ENCODE results near the gene TUBGCP6. TPM values are rescaled to one million over a fixed set of nuclear protein-coding genes. Genes with fewer than 3 reads are reported as not detected.

TUBGCP6 gene
- total RNA-seq: 10 to 100 TPM; 18.7 to 27.4 (median 19.2) TPM

- Histone ChIP-seq H3K27ac (peak within 1 kb of the TSS; percentile 88 to 98 (median 90)), H3K27me3 (no peaks in the 10 kb centered on the region), H3K36me3 (peaks cover 0 to 12% of the 10 kb centered on the region in 2 donors), H3K4me3 (peak within 1 kb of the TSS; percentile 74 to 98 (median 81)), H3K9me3 (no peaks in the 10 kb centered on the region), H3K4me1 (peaks cover 43 to 46% of the 10 kb centered on the region in 2 donors)
- intact Hi-C loops (cut with DNase I; ENCODE audit: low total_unique reads) (loop anchor here (1.0 to 2.0 kb wide), 2 partner anchors 14 to 26 kb away; partner anchors contain the start of gene MAPK11), in situ Hi-C loops (cut with MboI; ENCODE audit: low sequenced_read_pairs in 4 of 4) (no loop called here)
- peak; percentile 84 to 90 for DNase-seq
- peak; percentile 70 to 81 for TF ChIP-seq POLR2A (IDR thresholded peaks at IDR 0.05)
- TF ChIP-seq, protein P1, sequence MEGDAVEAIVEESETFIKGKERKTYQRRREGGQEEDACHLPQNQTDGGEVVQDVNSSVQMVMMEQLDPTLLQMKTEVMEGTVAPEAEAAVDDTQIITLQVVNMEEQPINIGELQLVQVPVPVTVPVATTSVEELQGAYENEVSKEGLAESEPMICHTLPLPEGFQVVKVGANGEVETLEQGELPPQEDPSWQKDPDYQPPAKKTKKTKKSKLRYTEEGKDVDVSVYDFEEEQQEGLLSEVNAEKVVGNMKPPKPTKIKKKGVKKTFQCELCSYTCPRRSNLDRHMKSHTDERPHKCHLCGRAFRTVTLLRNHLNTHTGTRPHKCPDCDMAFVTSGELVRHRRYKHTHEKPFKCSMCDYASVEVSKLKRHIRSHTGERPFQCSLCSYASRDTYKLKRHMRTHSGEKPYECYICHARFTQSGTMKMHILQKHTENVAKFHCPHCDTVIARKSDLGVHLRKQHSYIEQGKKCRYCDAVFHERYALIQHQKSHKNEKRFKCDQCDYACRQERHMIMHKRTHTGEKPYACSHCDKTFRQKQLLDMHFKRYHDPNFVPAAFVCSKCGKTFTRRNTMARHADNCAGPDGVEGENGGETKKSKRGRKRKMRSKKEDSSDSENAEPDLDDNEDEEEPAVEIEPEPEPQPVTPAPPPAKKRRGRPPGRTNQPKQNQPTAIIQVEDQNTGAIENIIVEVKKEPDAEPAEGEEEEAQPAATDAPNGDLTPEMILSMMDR (IDR thresholded peaks at IDR 0.05 in 4 of 5, conservative IDR thresholded peaks at IDR 0.05 in 1 of 5): peak; percentile 24 to 43 (median 37)
- peak; percentile 79 to 80 for ATAC-seq
These were observed at the start of gene TUBGCP6 for GRCh38 chr22:50244420-50245213. Gene TUBGCP6, minus strand, starts transcription at chr22:50245023. Its CDS starts 564 bp downstream, at chr22:50244459.

DNA sequence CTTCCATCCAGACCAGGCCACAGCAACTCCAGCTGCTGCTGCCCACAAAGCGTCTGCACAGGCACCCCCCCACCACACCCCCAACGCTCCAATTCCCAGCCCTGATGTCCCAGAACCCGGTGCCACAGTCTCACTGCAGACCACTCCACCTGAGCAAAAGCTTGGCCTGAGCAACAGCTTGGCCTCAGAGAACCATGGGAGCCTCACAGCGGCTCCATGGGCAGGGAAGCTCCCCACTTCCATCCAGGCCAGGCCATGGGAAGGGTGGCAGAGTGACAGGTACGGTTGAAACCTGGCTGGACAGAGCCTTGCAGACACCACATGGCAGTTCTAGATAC lies 49.5 kb upstream of the TUBGCP6 start:
- Histone ChIP-seq H3K27ac (peak overlapping the region in 3 of 4 donors; percentile 2 to 68 (median 51)), H3K27me3 (no peaks in the 10 kb centered on the region), H3K9me3 (no peaks in the 10 kb centered on the region), H3K4me3 (peak overlapping the region in 1 of 4 donors; percentile 34), H3K4me1 (peaks cover 5 to 12% of the 10 kb centered on the region in 2 donors), H3K36me3 (no peaks in the 10 kb centered on the region)
- intact Hi-C loops (cut with DNase I; ENCODE audit: low total_unique reads) (no loop called here), in situ Hi-C loops (cut with MboI; ENCODE audit: low sequenced_read_pairs in 4 of 4) (no loop called here)
- ATAC-seq: no peak
- DNase-seq: no peak
- TF ChIP-seq POLR2A (IDR thresholded peaks at IDR 0.05): no peak
- TF ChIP-seq, protein P1 (IDR thresholded peaks at IDR 0.05 in 4 of 5, conservative IDR thresholded peaks at IDR 0.05 in 1 of 5): no peak

DNA sequence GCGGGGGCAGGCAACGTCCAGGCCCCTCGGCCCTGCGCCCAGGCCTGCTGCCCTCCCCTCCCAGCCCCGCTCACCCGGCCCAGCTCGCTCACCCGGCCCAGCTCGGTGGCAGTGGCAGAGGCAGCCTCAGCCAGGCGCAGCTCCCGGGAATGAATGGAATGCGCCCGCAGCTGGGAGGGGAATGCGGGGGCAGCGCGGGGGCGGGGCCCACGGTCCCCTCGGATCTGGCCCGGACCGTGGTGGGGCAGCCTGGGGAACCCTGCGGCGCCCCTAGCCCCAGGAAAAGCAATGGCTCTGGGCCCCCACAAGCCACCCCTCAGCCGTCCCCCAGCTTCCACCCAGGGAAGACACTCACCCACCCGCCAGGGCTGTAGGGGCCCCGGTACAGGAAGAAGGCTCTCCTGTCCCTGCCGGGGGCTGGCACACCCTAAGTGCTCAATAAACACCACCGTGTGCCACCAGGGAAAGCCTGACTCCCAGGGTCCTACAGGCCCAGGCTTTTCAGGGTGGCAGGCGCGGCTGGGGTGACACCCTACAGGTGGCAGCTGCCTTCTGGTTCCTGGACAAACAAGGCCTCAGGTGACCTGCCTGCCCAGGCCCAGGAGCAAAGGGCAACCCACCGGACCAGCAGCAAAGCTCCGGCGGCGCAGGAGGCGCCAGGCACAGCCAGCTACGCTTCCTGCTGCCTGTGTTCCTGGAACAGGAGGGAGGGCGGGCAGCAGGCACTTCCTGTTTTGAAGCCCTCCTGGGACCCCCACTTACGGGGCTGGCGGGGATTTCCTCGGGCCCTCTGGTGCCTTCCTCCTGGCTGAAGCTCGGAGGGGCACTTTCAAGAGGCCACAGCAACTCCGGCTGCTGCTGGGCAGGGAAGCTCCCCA lies 48.9 kb upstream of the TUBGCP6 start:
- in situ Hi-C loops (cut with MboI; ENCODE audit: low sequenced_read_pairs in 4 of 4): no loop called here
- no peaks in the 10 kb centered on the region for H3K36me3 ChIP-seq
- ATAC-seq (no peak), DNase-seq (no peak)
- H3K27ac ChIP-seq: peak overlapping the region in 3 of 4 donors; percentile 2 to 68 (median 51)
- peak overlapping the region in 3 of 4 donors; percentile 17 to 34 (median 31) for H3K4me3 ChIP-seq
- peaks cover 5 to 10% of the 10 kb centered on the region in 2 donors for H3K4me1 ChIP-seq
- intact Hi-C loops (cut with DNase I; ENCODE audit: low total_unique reads): no loop called here
- H3K27me3 ChIP-seq: no peaks in the 10 kb centered on the region
- no peak for TF ChIP-seq POLR2A (IDR thresholded peaks at IDR 0.05)
- TF ChIP-seq, protein P1 (IDR thresholded peaks at IDR 0.05 in 4 of 5, conservative IDR thresholded peaks at IDR 0.05 in 1 of 5): no peak
- no peaks in the 10 kb centered on the region for H3K9me3 ChIP-seq

DNA sequence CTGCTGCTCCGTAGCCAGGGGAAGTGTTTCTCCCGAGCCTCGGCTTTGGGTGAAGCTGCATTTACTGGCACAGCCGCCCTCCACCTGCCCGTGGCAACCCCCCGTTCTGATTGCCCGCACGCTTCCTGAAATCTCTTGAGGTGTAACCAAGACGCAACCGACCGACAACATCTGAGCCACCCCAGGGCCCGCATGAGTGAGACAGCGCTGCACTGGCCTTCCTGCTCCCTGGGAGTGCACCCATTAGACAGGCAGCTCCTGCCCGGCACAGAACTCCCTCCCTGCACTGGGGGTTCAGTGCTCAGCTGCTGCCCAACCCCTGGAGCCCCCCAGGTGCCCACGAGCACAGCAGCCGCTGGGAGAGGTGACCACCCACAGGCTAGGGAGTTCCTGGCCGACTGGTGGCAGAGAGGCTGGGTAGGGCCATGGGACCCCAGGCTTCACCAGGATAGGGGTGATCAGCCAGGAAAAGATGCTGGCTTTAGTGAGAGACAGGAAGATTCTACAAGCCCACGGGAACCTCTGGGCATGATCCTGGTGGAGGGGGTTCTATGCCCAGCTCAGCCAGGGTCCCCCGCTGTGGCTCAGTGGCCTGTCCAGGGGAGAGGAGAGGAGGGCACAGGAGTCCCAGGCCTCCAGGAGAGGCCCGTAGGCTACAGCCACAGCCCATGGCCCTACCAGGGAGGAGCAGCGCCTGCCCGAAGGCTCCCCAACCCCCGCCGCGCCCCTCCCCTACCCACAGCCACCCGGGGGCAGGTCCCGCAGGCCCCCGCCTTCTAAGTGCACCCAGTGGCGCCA lies 48.0 kb upstream of the TUBGCP6 start:
- Histone ChIP-seq H3K4me3 (peak overlapping the region in 3 of 4 donors; percentile 17 to 34 (median 31)), H3K9me3 (no peaks in the 10 kb centered on the region), H3K4me1 (peaks cover 5 to 10% of the 10 kb centered on the region in 2 donors), H3K27me3 (no peaks in the 10 kb centered on the region), H3K36me3 (no peaks in the 10 kb centered on the region), H3K27ac (peak overlapping the region in 2 of 4 donors; percentile 2 to 68)
- TF ChIP-seq POLR2A (IDR thresholded peaks at IDR 0.05): no peak
- TF ChIP-seq, protein P1 (IDR thresholded peaks at IDR 0.05 in 4 of 5, conservative IDR thresholded peaks at IDR 0.05 in 1 of 5): no peak
- in situ Hi-C loops (cut with MboI; ENCODE audit: low sequenced_read_pairs in 4 of 4) (no loop called here), intact Hi-C loops (cut with DNase I; ENCODE audit: low total_unique reads) (no loop called here)
- ATAC-seq: no peak
- DNase-seq: no peak

All from gastrocnemius medialis (tissue), 4 donors.